ENCODE results near the gene PCDHA1.

DNA sequence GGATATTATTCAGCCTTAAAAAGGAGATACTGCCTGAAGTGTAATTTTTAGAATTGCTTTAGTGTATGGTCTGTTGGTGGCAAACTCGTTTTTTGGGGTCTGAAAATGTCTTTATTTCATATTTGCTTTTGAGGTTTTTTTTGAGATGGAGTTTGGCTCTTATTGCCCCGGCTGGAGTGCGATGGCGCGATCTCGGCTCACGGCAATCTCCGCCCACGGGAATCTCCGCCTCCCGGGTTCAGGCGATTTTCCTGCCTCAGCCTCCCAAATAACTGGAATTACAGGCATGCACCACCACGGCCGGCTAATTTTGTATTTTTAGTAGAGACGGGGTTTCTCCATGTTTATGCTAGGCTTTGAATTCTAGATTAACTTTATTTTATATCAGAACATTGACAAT, 245.1 kb downstream of the PCDHA1 start:
- no peak for TF ChIP-seq CTCF (IDR thresholded peaks at IDR 0.05; ENCODE audit: insufficient read depth, low read length)
- TF ChIP-seq, protein P1, sequence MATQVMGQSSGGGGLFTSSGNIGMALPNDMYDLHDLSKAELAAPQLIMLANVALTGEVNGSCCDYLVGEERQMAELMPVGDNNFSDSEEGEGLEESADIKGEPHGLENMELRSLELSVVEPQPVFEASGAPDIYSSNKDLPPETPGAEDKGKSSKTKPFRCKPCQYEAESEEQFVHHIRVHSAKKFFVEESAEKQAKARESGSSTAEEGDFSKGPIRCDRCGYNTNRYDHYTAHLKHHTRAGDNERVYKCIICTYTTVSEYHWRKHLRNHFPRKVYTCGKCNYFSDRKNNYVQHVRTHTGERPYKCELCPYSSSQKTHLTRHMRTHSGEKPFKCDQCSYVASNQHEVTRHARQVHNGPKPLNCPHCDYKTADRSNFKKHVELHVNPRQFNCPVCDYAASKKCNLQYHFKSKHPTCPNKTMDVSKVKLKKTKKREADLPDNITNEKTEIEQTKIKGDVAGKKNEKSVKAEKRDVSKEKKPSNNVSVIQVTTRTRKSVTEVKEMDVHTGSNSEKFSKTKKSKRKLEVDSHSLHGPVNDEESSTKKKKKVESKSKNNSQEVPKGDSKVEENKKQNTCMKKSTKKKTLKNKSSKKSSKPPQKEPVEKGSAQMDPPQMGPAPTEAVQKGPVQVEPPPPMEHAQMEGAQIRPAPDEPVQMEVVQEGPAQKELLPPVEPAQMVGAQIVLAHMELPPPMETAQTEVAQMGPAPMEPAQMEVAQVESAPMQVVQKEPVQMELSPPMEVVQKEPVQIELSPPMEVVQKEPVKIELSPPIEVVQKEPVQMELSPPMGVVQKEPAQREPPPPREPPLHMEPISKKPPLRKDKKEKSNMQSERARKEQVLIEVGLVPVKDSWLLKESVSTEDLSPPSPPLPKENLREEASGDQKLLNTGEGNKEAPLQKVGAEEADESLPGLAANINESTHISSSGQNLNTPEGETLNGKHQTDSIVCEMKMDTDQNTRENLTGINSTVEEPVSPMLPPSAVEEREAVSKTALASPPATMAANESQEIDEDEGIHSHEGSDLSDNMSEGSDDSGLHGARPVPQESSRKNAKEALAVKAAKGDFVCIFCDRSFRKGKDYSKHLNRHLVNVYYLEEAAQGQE (IDR thresholded peaks at IDR 0.05; ENCODE audit: insufficient replicate concordance, low read depth): no peak
- no peak for TF ChIP-seq POLR2AphosphoS5 (IDR thresholded peaks at IDR 0.05; ENCODE audit: low read depth)
- no peak for TF ChIP-seq GABPA (IDR thresholded peaks at IDR 0.05; ENCODE audit: low read depth)
- TF ChIP-seq SPI1 (IDR thresholded peaks at IDR 0.05; ENCODE audit: borderline replicate concordance, low read depth): no peak

All from HL-60 (cell line).